SH-SY5Y (cell line): ENCODE results near the gene ESYT3.

Source experiments
- GATA2 ChIP-seq: IDR thresholded peaks from 2 replicates; pipeline ENCODE4 v1.6.1; 2011; ENCODE audit warnings: mild to moderate bottlenecking, low read depth, low read length
- GATA3 ChIP-seq: IDR thresholded peaks from 2 replicates; pipeline ENCODE4 v1.6.1; 2011; ENCODE audit warnings: low read depth, mild to moderate bottlenecking, low read length, moderate library complexity

- TF ChIP-seq GATA3 = no peak
- no peak for TF ChIP-seq GATA2
Measured at GRCh38 chr3:138468451-138468850, 34.0 kb downstream of the ESYT3 start.
